Measurements from ENCODE around the gene SUN1.
A peak's percentile ranks its signal among the peaks of the same experiment; 100 is the strongest.
"Not testable (repeated sequence)": the region's sequence is repeated elsewhere in the genome, so short reads cannot be mapped to it uniquely, and the experiment has no call there.

SUN1 gene

GRCh38 chr7:833601-834258 is 1.5 kb downstream of the SUN1 start:
- FAIRE-seq = peak; percentile 9
- no peak for DNase-seq (ENCODE audit: insufficient read length, low spot score)

DNA sequence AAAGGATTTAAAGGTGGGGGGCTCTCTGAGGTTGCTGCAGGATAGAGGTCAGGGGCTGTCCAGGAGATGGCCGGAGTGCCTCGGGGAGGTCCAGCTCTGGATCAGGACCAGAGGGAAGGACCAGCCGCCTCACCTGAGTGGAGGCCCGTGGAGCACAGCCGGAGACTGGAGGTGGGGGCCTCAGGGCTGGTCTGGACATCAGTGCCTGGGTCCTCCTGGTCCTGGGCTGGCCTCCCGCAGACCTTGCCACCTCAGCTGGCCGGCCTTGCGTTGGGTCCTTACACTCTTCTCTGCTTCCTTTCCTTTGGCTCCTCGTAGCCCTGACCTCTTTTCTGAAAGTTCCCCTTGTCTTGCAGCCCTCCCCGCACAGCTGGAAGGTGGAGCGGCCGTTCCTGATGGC is 2.0 kb downstream of the SUN1 start:
- no peak for DNase-seq (ENCODE audit: insufficient read length, low spot score)
- no peak for FAIRE-seq

DNA sequence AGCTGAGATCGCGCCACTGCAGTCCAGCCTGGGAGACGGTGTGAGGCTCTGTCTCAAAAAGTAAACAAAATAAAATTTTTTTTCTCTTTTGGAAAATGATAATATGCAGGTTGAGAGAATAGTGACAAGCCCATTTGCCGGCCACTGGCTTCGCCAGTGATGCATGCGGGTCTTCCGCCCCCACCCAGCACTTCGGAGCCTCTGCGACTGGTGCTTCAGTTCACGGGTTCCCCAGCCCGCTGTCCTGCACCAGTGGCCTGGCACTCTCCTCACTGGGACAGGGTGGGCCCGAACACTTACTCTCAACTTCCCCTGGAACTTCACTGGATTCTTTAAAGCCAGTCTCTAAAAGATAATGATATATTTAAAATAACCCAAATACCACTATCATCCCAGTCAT is 2.7 kb downstream of the SUN1 start:
- no peak for DNase-seq (ENCODE audit: insufficient read length, low spot score)
- FAIRE-seq = no peak

GRCh38 chr7:835485-836401 is 3.5 kb downstream of the SUN1 start:
- FAIRE-seq = peak; percentile 59
- DNase-seq (ENCODE audit: insufficient read length, low spot score) = no peak

DNA sequence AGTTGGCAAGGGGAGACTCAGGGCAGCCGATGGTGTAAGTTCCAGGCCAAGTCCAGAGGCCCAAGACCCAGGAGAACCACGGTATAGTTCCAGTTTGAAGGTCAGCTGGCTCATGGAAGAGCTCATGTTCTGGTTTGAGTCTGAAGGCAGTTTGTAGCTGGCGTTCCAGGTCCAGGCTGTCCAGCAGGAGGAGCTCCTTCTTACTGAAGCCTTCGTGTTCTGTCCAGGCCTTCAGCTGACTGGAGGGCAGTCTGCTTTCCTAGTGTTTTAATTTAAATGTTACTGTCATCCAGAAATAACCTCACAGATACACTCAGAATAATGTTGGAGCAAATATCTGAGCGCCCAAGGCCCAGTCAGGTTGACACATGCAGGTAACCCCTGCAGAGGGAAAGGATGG is 4.2 kb downstream of the SUN1 start:
- DNase-seq (ENCODE audit: insufficient read length, low spot score) = peak; percentile 47
- FAIRE-seq = no peak

- DNase-seq (ENCODE audit: insufficient read length, low spot score) (no peak), FAIRE-seq (no peak)
Observed at GRCh38 chr7:837001-837400, 4.7 kb downstream of the SUN1 start.

DNA sequence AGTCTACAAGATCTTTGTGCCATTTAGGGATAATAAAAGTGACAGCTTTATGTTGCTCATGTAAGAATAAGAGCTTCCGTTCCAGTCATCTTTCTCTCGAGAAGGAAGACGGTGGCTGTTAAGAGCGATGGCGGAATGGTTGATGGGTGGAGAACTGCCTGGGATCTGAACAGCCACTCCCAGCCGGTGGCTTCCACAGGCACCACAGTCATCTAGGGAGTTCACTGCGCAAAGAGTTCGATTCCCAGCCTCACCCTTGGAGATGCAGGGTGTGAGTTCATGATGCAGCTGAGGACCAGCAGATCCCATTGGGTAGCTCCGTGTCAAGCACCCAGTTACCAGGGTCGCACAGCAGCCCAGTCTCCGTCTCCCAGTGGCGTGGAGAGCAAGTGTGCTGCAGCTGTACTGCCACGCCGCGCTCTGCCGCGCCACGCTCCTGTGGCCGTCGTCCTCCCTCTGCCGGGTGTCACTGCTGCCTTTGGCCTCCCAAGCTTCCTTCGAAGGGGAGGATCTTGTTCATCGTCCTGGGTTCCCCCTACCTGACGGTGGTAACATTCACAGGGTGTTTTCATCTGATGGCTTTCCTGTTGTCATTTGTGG is 7.8 kb downstream of the SUN1 start:
- no peak for DNase-seq (ENCODE audit: insufficient read length, low spot score)
- FAIRE-seq = peak; percentile 42

- FAIRE-seq = peak; percentile 60
- no peak for DNase-seq (ENCODE audit: insufficient read length, low spot score)
Observed at GRCh38 chr7:841943-842342, 9.7 kb downstream of the SUN1 start.

DNA sequence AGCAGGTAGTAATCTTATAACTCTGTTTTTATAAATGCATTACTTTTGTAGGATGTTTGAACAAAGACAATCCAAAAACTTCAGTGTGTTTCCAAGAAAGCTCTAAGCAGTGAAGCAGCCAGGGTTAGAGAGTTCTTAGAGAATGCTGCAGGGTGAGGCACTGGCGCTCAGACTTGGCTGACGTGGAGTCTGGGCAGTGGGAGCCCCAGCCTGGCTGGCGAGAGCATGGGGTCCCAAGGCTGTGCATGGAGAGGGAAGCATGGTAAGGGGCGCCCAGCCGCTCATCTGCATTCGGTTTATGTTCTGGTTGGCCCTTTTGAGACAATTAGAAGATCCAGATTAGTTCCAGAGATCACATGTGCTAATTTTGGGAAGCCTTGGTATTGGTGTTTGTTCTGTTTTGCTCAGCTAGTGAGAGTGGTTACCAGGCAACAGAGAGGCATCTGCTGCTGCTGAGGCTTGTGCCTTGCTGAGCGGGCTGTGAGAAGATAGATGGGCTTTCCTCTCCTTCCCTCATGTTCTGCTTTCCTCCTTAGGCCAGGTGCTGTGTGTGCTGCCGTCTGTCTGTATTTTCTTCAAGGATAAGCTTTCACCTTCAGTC is 10.3 kb downstream of the SUN1 start:
- no peak for DNase-seq (ENCODE audit: insufficient read length, low spot score)
- no peak for FAIRE-seq

- DNase-seq (ENCODE audit: insufficient read length, low spot score) = no peak
- FAIRE-seq = no peak
Observed at GRCh38 chr7:843230-843629, 11.0 kb downstream of the SUN1 start.

- no peak for DNase-seq (ENCODE audit: insufficient read length, low spot score)
- FAIRE-seq = no peak
Observed at GRCh38 chr7:844043-844442, 11.8 kb downstream of the SUN1 start.

- FAIRE-seq = no peak
Observed at GRCh38 chr7:844514-844913, 12.2 kb downstream of the SUN1 start.

GRCh38 chr7:845091-845490 is 12.8 kb downstream of the SUN1 start:
- DNase-seq (ENCODE audit: insufficient read length, low spot score) (no peak), FAIRE-seq (no peak)

More at GRCh38 chr7:844514-844913, 12.2 kb downstream of the SUN1 start:
- no peak for DNase-seq (ENCODE audit: insufficient read length, low spot score)

DNA sequence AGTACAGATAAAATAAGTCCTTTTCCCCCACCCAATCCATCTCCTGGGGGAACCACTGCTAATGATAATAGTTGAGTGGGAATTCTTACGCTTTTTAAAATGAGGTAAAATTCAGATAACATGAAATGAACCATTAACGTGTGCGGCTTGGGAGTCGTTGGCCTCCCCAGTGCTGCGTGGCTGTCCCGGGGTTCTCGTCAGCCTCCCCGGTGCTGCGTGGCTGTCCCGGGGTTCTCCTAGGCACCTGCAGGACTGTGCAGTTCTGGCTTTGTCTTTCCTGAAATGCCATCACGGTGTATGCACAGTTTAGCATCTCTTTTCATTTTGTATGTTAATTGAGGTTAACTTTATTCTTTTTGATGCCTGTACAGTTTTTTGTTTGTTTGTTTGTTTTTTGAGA is 13.5 kb downstream of the SUN1 start:
- DNase-seq (ENCODE audit: insufficient read length, low spot score) (no peak), FAIRE-seq (no peak)

DNA sequence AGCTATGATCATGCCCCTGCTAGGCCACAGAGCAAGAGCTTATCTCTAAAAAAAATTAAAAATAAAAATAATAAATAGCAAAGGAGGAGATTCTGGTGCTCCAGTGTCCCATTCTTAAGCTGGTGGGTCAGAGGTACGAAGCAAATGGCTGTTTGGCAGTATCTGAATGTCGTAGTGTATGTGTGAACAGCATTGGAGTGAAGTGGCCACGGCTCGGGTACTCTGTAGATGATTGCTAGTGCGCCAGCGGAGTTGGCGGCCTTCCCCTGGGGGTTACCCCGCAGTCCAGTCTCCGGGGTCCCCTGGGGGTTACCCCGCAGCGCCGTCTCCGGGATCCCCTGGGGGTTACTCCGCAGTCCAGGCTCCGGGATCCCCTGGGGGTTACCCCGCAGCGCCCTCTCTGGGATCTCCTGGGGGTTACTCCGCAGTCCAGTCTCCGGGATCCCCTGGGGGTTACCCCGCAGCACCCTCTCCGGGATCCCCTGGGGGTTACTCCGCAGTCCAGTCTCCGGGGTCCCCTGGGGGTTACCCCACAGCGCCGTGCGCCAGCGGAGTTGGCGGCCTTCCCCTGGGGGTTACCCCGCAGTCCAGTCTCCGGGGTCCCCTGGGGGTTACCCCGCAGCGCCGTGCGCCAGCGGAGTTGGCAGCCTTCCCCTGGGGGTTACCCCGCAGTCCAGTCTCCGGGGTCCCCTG is 14.8 kb downstream of the SUN1 start:
- not testable (repeated sequence) for DNase-seq (ENCODE audit: insufficient read length, low spot score); FAIRE-seq

- DNase-seq (ENCODE audit: insufficient read length, low spot score); FAIRE-seq: not testable (repeated sequence)
Observed at GRCh38 chr7:847728-848127, 15.5 kb downstream of the SUN1 start.

- FAIRE-seq (no peak), DNase-seq (ENCODE audit: insufficient read length, low spot score) (no peak)
Observed at GRCh38 chr7:849145-849544, 16.9 kb downstream of the SUN1 start.

DNA sequence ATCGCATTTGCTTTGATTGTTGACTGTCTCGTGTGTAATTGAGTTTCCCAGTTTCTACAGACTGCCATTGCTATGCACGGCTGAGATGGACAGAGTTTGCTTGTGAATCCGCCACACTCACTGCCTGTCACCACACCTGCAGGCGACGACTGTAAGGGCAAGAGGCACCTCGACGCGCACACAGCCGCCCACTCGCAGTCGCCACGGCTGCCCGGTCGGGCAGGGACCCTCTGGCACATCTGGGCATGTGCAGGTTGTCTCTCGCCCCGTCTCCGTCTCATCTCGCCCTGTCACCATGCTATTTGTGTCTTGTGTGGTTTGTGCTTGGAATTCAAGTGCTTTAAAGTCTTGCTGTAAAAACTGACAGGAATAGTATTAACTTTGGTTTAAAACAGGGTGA is 17.5 kb downstream of the SUN1 start:
- DNase-seq (ENCODE audit: insufficient read length, low spot score) (no peak), FAIRE-seq (peak; percentile 77)

- DNase-seq (ENCODE audit: insufficient read length, low spot score) = no peak
Observed at GRCh38 chr7:851204-851603, 18.9 kb downstream of the SUN1 start.

DNA sequence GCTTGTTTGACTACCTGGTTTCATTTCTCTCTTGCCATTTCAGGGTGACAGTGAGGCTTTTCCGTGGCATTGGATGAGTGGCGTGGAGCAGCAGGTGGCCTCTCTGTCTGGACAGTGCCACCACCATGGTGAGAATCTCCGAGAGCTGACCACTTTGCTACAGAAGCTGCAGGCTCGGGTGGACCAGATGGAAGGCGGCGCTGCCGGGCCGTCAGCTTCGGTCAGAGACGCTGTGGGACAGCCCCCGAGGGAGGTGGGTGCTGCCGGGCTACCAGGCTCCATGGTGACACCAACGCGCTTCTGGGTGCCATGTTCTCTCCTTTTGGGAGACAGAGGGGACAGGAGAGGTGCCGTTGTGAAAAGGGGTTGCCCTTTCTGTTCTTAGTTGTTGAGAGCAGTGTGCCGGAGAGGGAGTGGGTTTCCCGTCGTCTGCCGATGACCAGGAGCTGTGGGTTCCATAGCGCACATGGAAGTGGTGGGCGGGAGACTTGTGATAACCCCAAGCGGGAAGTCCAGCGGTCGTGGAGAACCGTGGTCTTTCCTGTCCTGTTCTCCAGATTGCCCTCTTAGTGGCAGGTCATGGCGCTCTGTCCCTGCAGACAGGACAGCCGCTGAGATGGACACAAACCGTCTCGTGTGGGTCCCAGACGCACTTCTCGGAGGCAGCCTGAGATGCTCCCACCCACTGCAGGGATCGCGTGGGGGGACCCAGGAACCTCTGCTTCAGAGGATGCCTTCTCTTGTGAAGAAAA is 21.3 kb downstream of the SUN1 start:
- DNase-seq (ENCODE audit: insufficient read length, low spot score) (no peak), FAIRE-seq (peak; percentile 63)

More at GRCh38 chr7:851204-851603, 18.9 kb downstream of the SUN1 start:
- no peak for FAIRE-seq
